Epithelial cell of proximal tubule (primary cell): Measurements from ENCODE around the gene TANK. TPM values are rescaled to one million over a fixed set of nuclear protein-coding genes. Genes with fewer than 3 reads are reported as not detected.

Experiments
- DNase-seq: peaks from one replicate; pipeline ENCODE4 v3.0.0-alpha.2; 2011; ENCODE audit warnings: low read depth
- H3K4me3 ChIP-seq: 2 replicates; pipeline ENCODE4 v1.5.1; 2011; ENCODE audit warnings: low read depth, mild to moderate bottlenecking, low read length
- total RNA-seq: library from RNA; depleted of rRNA; stranded (reverse); fragments of >200 nt; gene quantifications from 2 replicates; pipeline ENCODE4 v1.2.3, GENCODE V29; 2015
- TF ChIP-seq, protein P1 (sequence below): conservative IDR thresholded peaks from 2 replicates; pipeline ENCODE4 v1.5.1; 2012; ENCODE audit warnings: low read depth, mild to moderate bottlenecking, low read length

TANK gene
- total RNA-seq, 1 donor from 2014 or later, result 34.1 TPM

- TF ChIP-seq, protein P1, sequence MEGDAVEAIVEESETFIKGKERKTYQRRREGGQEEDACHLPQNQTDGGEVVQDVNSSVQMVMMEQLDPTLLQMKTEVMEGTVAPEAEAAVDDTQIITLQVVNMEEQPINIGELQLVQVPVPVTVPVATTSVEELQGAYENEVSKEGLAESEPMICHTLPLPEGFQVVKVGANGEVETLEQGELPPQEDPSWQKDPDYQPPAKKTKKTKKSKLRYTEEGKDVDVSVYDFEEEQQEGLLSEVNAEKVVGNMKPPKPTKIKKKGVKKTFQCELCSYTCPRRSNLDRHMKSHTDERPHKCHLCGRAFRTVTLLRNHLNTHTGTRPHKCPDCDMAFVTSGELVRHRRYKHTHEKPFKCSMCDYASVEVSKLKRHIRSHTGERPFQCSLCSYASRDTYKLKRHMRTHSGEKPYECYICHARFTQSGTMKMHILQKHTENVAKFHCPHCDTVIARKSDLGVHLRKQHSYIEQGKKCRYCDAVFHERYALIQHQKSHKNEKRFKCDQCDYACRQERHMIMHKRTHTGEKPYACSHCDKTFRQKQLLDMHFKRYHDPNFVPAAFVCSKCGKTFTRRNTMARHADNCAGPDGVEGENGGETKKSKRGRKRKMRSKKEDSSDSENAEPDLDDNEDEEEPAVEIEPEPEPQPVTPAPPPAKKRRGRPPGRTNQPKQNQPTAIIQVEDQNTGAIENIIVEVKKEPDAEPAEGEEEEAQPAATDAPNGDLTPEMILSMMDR, result no peak
- no peak overlapping the region for H3K4me3 ChIP-seq
- no peak for DNase-seq
Measured at GRCh38 chr2:161116509-161116908, 43.7 kb upstream of the TANK start.

GRCh38 chr2:161117506-161117905 lies 42.7 kb upstream of the TANK start:
- TF ChIP-seq, protein P1, result no peak
- no peak overlapping the region for H3K4me3 ChIP-seq
- no peak for DNase-seq

DNA sequence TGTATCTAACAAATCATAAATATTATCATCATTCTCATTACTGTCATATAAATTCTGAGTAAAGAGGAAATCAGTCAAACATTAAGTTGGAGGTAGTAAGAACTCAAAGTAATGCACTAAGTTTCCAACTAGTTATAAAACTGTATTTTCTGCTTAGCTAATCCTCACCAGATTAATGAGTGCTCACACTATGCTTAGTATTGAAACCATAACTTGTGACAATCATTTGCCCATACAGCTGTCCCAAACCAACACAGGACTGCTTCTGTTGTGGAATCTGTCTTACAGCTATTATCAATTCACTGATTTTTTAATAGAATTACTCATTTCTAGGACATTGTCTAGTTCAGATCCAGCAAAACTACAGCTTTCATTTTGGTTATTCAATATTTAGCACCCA lies 41.5 kb upstream of the TANK start:
- DNase-seq, result no peak
- TF ChIP-seq, protein P1, result no peak
- no peak overlapping the region for H3K4me3 ChIP-seq

- TF ChIP-seq, protein P1, result no peak
- no peak overlapping the region for H3K4me3 ChIP-seq
- DNase-seq, result no peak
Measured at GRCh38 chr2:161119483-161119882, 40.7 kb upstream of the TANK start.

DNA sequence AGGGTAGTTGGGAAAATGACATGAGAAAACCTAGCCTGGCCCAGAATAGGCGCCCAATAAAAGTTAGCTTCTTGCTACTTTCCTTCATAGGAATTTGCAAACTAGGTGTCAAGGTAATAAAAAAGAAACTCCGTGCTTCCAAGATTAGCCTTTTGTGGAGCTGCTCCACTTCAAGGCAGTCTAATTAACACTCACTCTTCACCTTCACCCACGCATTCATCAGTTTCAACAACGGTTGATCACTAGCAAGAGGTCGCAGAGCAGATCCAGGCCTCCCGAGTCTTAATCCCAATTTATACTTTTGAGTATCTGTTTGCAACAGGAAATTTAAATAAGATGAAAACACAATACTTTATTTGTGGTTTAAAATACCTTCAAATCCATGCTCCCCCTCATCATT lies 39.5 kb upstream of the TANK start:
- TF ChIP-seq, protein P1, result no peak
- no peak overlapping the region for H3K4me3 ChIP-seq
- DNase-seq, result no peak

- TF ChIP-seq, protein P1, result no peak
- H3K4me3 ChIP-seq, result no peak overlapping the region
- DNase-seq, result no peak
Measured at GRCh38 chr2:161121622-161122021, 38.6 kb upstream of the TANK start.

- TF ChIP-seq, protein P1, result no peak
- H3K4me3 ChIP-seq, result peak overlapping the region; percentile 24
- DNase-seq, result peak; percentile 70
Measured at GRCh38 chr2:161122772-161123530, 37.3 kb upstream of the TANK start.
